ENCODE results near the gene FAM117A.

Gene FAM117A

GRCh38 chr17:49756323-49757150 lies 7.4 kb downstream of the FAM117A start:
- H3K27me3 Mint-ChIP-seq = no peaks in the 10 kb centered on the region
- H3K36me3 Mint-ChIP-seq (ENCODE audit: low read depth) = peaks cover 21% of the 10 kb centered on the region
- H3K27ac Mint-ChIP-seq = peak overlapping the region; percentile 70
- no peak overlapping the region for H3K4me3 Mint-ChIP-seq
- no peaks in the 10 kb centered on the region for H3K9me3 Mint-ChIP-seq
- peaks cover 90% of the 10 kb centered on the region for H3K4me1 Mint-ChIP-seq (ENCODE audit: low read depth)

GRCh38 chr17:49755663-49756283 lies 8.2 kb downstream of the FAM117A start:
- peaks cover 21% of the 10 kb centered on the region for H3K36me3 Mint-ChIP-seq (ENCODE audit: low read depth)
- H3K4me1 Mint-ChIP-seq (ENCODE audit: low read depth) = peaks cover 82% of the 10 kb centered on the region
- peak overlapping the region; percentile 70 for H3K27ac Mint-ChIP-seq
- no peak overlapping the region for H3K4me3 Mint-ChIP-seq
- H3K9me3 Mint-ChIP-seq = no peaks in the 10 kb centered on the region
- no peaks in the 10 kb centered on the region for H3K27me3 Mint-ChIP-seq

DNA sequence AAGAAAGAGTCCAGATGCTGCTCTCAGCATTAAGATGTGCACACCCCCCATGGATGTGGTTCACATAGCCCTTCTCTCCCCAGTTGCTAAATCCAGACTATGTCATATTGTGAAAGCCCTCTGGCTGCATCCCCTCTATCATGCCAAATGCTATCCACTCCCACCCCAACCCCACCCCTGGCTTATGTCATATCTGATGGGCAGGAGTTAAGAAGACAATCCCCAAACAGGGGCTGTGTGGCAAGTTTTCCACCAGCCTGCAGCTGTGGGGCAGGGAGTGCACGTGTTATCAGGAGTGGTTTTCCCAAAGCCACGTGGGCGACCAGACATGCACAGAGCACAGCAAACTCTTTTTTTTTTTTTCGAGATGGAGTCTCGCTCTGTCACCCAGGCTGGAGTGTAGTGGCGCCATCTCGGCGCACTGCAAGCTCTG lies 10.0 kb downstream of the FAM117A start:
- H3K27ac Mint-ChIP-seq = peak overlapping the region; percentile 55
- peaks cover 28% of the 10 kb centered on the region for H3K36me3 Mint-ChIP-seq (ENCODE audit: low read depth)
- H3K4me1 Mint-ChIP-seq (ENCODE audit: low read depth) = peaks cover 80% of the 10 kb centered on the region
- H3K27me3 Mint-ChIP-seq = no peaks in the 10 kb centered on the region
- no peaks in the 10 kb centered on the region for H3K9me3 Mint-ChIP-seq
- H3K4me3 Mint-ChIP-seq = no peak overlapping the region

DNA sequence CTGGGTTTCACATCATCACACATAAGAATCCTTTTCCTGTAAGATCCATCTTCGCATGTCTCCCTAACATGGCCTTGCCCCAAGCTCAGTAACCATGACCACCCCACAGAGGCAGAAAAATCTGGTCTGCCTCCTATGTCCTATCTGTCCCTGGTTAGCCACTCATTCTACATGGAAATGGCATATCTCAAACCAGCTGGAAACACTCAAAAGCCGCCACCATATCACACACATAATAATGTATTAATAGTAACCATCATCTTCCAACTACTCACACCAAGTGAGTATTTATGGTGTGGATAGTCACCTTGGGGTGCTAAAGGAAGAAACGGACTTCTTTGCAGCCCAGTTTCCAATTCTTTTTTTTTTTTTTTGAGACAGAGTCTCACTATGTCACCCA lies 11.4 kb downstream of the FAM117A start:
- Mint-ChIP-seq H3K27me3 (no peaks in the 10 kb centered on the region), H3K27ac (peak overlapping the region; percentile 18), H3K4me1 (ENCODE audit: low read depth) (peaks cover 85% of the 10 kb centered on the region), H3K9me3 (no peaks in the 10 kb centered on the region), H3K36me3 (ENCODE audit: low read depth) (peaks cover 25% of the 10 kb centered on the region), H3K4me3 (no peak overlapping the region)

- peaks cover 22% of the 10 kb centered on the region for H3K36me3 Mint-ChIP-seq (ENCODE audit: low read depth)
- no peak overlapping the region for H3K4me3 Mint-ChIP-seq
- no peaks in the 10 kb centered on the region for H3K9me3 Mint-ChIP-seq
- H3K27ac Mint-ChIP-seq = peak overlapping the region; percentile 20
- no peaks in the 10 kb centered on the region for H3K27me3 Mint-ChIP-seq
- H3K4me1 Mint-ChIP-seq (ENCODE audit: low read depth) = peaks cover 87% of the 10 kb centered on the region
Observed at GRCh38 chr17:49749730-49750129, 14.2 kb downstream of the FAM117A start.

DNA sequence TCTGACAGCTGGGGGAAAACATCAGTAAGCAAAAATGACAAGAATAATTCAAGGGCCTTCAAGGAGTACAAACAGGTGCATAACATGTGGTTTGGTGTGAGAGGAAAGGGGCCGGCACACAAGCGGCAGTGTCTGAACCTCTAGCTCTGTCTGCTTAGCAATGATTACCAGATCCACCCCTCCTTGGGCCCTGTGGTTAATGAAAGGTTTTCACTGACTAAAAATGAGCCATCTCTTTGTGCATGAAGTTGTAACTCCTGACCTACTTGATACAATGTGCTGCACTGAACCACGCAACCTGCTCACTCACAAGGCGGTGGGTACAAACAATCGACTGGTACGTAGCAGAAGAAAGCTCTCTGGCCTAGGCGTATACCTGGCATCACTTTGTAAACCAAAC lies 15.1 kb downstream of the FAM117A start:
- no peaks in the 10 kb centered on the region for H3K27me3 Mint-ChIP-seq
- peak overlapping the region; percentile 89 for H3K27ac Mint-ChIP-seq
- H3K4me3 Mint-ChIP-seq = peak overlapping the region; percentile 14
- H3K4me1 Mint-ChIP-seq (ENCODE audit: low read depth) = peaks cover 87% of the 10 kb centered on the region
- no peaks in the 10 kb centered on the region for H3K9me3 Mint-ChIP-seq
- peaks cover 22% of the 10 kb centered on the region for H3K36me3 Mint-ChIP-seq (ENCODE audit: low read depth)

GRCh38 chr17:49748223-49748622 lies 15.7 kb downstream of the FAM117A start:
- H3K4me3 Mint-ChIP-seq = peak overlapping the region; percentile 14

GRCh38 chr17:49747632-49748031 lies 16.3 kb downstream of the FAM117A start:
- H3K9me3 Mint-ChIP-seq = no peaks in the 10 kb centered on the region
- H3K27me3 Mint-ChIP-seq = no peaks in the 10 kb centered on the region
- H3K4me1 Mint-ChIP-seq (ENCODE audit: low read depth) = peaks cover 84% of the 10 kb centered on the region
- H3K27ac Mint-ChIP-seq = peak overlapping the region; percentile 80
- H3K4me3 Mint-ChIP-seq = peak overlapping the region; percentile 65
- H3K36me3 Mint-ChIP-seq (ENCODE audit: low read depth) = peaks cover 18% of the 10 kb centered on the region

More at GRCh38 chr17:49748223-49748622, 15.7 kb downstream of the FAM117A start:
- Mint-ChIP-seq H3K4me1 (ENCODE audit: low read depth) (peaks cover 84% of the 10 kb centered on the region), H3K27me3 (no peaks in the 10 kb centered on the region), H3K27ac (peak overlapping the region; percentile 89), H3K36me3 (ENCODE audit: low read depth) (peaks cover 21% of the 10 kb centered on the region), H3K9me3 (no peaks in the 10 kb centered on the region)

- Mint-ChIP-seq H3K27ac (peak overlapping the region; percentile 80), H3K36me3 (ENCODE audit: low read depth) (peaks cover 18% of the 10 kb centered on the region), H3K4me3 (peak overlapping the region; percentile 65), H3K27me3 (no peaks in the 10 kb centered on the region), H3K9me3 (no peaks in the 10 kb centered on the region), H3K4me1 (ENCODE audit: low read depth) (peaks cover 84% of the 10 kb centered on the region)
Observed at GRCh38 chr17:49746791-49747490, 17.0 kb downstream of the FAM117A start.

DNA sequence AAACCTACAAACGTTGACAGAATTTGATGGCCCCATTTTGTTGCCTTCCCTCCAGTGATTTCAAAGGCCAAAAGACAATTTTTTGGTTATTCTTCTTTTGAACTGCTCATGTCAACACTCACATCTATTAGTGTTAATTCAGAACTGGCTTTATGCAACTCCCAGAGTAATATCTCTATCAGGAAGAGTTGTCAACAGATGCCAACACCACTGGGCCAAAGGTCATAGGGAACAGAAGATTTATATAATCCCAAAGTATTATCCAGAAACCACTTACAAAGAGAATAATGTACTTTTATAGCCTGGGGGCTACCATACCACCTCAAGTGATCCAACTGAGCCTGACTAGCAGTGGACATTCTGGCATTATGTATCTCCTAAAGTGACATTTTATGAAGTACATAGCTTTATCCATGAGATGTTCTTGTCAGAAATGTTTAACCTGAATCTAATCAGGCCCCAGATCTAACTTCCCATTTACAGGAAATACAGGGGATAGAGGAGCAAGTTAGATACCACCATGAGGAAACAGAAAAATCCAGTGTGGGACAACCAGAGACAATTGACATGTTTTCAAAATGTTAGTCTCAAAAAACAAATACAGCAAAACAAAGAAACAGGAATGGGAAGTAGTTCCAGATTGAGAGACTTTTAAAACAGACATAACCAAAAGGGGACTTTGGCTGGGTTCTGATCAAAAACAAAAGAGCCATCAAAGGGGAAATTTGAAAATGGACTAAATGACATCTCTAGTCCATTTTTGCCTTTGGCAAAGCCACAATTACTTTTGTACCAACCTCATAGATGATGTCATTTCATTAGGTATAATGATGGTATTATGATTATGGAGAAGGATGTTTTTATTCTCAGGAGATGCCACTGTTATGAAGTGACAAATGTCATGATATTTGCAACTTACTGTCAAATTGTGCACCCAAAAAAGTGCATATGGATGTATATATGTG lies 18.5 kb downstream of the FAM117A start:
- peaks cover 18% of the 10 kb centered on the region for H3K36me3 Mint-ChIP-seq (ENCODE audit: low read depth)
- H3K9me3 Mint-ChIP-seq = no peaks in the 10 kb centered on the region
- H3K4me1 Mint-ChIP-seq (ENCODE audit: low read depth) = peaks cover 97% of the 10 kb centered on the region
- no peaks in the 10 kb centered on the region for H3K27me3 Mint-ChIP-seq
- H3K27ac Mint-ChIP-seq = peak overlapping the region; percentile 88
- peak overlapping the region; percentile 65 for H3K4me3 Mint-ChIP-seq

DNA sequence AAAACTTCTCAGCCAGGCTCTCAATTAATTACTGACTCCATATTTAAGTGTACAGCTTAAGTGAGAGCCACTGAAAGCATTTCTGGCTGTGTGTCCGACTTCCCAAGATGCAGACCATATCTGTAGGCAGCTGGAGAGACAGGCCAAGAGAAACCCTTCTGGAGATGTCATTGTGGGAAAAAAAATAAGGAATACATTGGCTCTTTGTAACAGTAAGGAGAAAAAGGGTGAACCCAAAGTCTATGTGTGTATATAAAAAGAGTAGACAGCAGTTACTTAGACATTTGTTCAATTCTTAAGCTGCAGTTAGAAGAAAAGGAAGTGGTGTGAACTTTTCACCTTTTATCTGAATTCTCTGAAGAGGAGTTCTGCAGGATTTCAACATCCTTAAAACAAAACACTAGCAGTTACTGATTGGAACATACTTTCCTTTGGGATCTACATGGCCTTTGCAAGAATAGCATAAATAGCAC lies 21.7 kb downstream of the FAM117A start:
- peaks cover 15% of the 10 kb centered on the region for H3K36me3 Mint-ChIP-seq (ENCODE audit: low read depth)

DNA sequence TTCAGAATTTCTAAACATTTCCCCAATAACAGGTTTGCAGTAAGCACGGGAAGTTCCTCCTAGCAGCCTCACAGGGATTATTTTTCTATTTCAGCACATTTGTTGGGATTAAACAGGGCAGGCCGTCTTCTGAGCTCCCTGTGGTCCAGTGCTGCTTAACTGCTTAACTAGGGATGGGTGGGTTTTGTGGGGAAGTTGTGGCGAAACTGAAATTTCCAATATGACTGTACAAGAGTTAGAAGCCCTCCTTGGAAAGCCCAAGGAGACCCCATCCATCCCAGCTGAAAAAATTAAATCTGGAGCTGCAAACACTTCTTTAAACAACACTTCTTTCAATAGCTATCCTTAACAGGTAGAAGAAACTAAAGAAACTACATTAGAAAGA lies 22.2 kb downstream of the FAM117A start:
- Mint-ChIP-seq H3K4me1 (ENCODE audit: low read depth) (peaks cover 94% of the 10 kb centered on the region), H3K27me3 (no peaks in the 10 kb centered on the region), H3K36me3 (ENCODE audit: low read depth) (peaks cover 15% of the 10 kb centered on the region), H3K9me3 (no peaks in the 10 kb centered on the region), H3K27ac (peak overlapping the region; percentile 92), H3K4me3 (peak overlapping the region; percentile 76)

More for the DNA sequence above, 21.7 kb downstream of the FAM117A start:
- peak overlapping the region; percentile 76 for H3K4me3 Mint-ChIP-seq
- H3K27me3 Mint-ChIP-seq = no peaks in the 10 kb centered on the region
- no peaks in the 10 kb centered on the region for H3K9me3 Mint-ChIP-seq
- H3K4me1 Mint-ChIP-seq (ENCODE audit: low read depth) = peaks cover 96% of the 10 kb centered on the region
- H3K27ac Mint-ChIP-seq = peak overlapping the region; percentile 92

- Mint-ChIP-seq H3K27me3 (no peaks in the 10 kb centered on the region), H3K27ac (peak overlapping the region; percentile 92), H3K36me3 (ENCODE audit: low read depth) (peaks cover 15% of the 10 kb centered on the region), H3K4me3 (peak overlapping the region; percentile 76), H3K4me1 (ENCODE audit: low read depth) (peaks cover 93% of the 10 kb centered on the region), H3K9me3 (no peaks in the 10 kb centered on the region)
Observed at GRCh38 chr17:49741009-49741691, 22.8 kb downstream of the FAM117A start.
